HG03442 (cell line): ENCODE data around the gene ARHGAP6.
"Not testable (repeated sequence)": the region's sequence is repeated elsewhere in the genome, so short reads cannot be mapped to it uniquely, and the experiment has no call there.

Experiments used
- ATAC-seq: cut with Tn5 transposase; IDR thresholded peaks from one replicate; pipeline ENCODE4 v1.9.1; 2021; ENCODE audit warnings: mild to moderate bottlenecking, moderate library complexity; ENCODE audit not compliant: unreplicated experiment

The ARHGAP6 gene

GRCh38 chrX:11257711-11258110, 408.0 kb downstream of the ARHGAP6 start:
- no peak for ATAC-seq

- ATAC-seq: no peak
These were observed 408.4 kb downstream of the ARHGAP6 start for GRCh38 chrX:11257290-11257689.

- no peak for ATAC-seq
These were observed 411.2 kb downstream of the ARHGAP6 start for GRCh38 chrX:11254417-11255109.

GRCh38 chrX:11244636-11245035, 421.1 kb downstream of the ARHGAP6 start:
- no peak for ATAC-seq

GRCh38 chrX:11242704-11243103, 423.0 kb downstream of the ARHGAP6 start:
- ATAC-seq: no peak

GRCh38 chrX:11241720-11242119, 424.0 kb downstream of the ARHGAP6 start:
- ATAC-seq: no peak

GRCh38 chrX:11239230-11239629, 426.5 kb downstream of the ARHGAP6 start:
- peak; percentile 86 for ATAC-seq

GRCh38 chrX:11235377-11235776, 430.3 kb downstream of the ARHGAP6 start:
- ATAC-seq: not testable (repeated sequence)

GRCh38 chrX:11215191-11215921, 450.4 kb downstream of the ARHGAP6 start:
- ATAC-seq: no peak

- no peak for ATAC-seq
These were observed 451.2 kb downstream of the ARHGAP6 start for GRCh38 chrX:11214346-11215190.

- no peak for ATAC-seq
These were observed 453.0 kb downstream of the ARHGAP6 start for GRCh38 chrX:11212741-11213140.

GRCh38 chrX:11210415-11210801, 455.3 kb downstream of the ARHGAP6 start:
- no peak for ATAC-seq

GRCh38 chrX:11209798-11210414, 455.8 kb downstream of the ARHGAP6 start:
- ATAC-seq: no peak

- no peak for ATAC-seq
These were observed 459.0 kb downstream of the ARHGAP6 start for GRCh38 chrX:11206716-11207115.

GRCh38 chrX:11205796-11206195, 459.9 kb downstream of the ARHGAP6 start:
- ATAC-seq: no peak

GRCh38 chrX:11197671-11198070, 468.0 kb downstream of the ARHGAP6 start:
- no peak for ATAC-seq

GRCh38 chrX:11196476-11196875, 469.2 kb downstream of the ARHGAP6 start:
- ATAC-seq: no peak

- ATAC-seq: no peak
These were observed 472.7 kb downstream of the ARHGAP6 start for GRCh38 chrX:11193035-11193469.

- no peak for ATAC-seq
These were observed 474.8 kb downstream of the ARHGAP6 start for GRCh38 chrX:11190745-11191510.

- ATAC-seq: no peak
These were observed 476.6 kb downstream of the ARHGAP6 start for GRCh38 chrX:11189097-11189496.
